ENCODE results near the gene ALDH4A1.

ALDH4A1 gene, protein sequence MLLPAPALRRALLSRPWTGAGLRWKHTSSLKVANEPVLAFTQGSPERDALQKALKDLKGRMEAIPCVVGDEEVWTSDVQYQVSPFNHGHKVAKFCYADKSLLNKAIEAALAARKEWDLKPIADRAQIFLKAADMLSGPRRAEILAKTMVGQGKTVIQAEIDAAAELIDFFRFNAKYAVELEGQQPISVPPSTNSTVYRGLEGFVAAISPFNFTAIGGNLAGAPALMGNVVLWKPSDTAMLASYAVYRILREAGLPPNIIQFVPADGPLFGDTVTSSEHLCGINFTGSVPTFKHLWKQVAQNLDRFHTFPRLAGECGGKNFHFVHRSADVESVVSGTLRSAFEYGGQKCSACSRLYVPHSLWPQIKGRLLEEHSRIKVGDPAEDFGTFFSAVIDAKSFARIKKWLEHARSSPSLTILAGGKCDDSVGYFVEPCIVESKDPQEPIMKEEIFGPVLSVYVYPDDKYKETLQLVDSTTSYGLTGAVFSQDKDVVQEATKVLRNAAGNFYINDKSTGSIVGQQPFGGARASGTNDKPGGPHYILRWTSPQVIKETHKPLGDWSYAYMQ

GRCh38 chr1:18902523-18903290 is at the start of gene ALDH4A1:
TSS of gene ALDH4A1 (minus strand) at chr1:18902555. CDS start at chr1:18902523, 32 bp downstream.
- DNase-seq (ENCODE audit: low read depth) = peak; percentile 91

DNA sequence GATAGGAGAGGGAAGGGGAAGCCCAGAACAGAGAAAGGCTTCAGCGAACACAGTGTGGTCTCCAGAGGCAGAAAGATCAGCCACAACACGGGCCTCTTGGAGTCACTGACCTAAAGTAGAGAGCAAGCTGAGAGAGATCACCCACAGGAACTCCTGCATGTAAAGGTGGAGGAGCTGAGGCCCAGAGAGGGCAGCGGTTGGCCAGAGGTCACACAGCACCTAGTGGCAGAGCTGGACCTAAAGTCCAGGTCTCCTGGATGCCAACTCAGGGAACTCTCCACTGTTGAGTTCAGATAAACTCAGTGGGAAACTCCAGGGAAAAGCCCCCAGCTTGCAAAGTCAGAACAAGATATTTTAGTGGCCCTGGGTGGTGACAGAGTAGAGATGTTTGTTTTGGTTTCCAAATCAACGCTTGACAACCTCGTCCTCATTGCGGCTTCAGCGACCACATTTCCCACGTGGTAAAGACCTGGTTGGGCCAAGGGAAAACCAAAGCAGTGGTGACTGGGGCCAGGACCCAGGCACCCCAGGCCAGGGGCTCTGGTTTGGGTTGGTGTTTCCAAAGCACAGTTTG is 49.5 kb upstream of the ALDH4A1 start:
- DNase-seq (ENCODE audit: low read depth) = peak; percentile 75

GRCh38 chr1:18951416-18951815 is 49.1 kb upstream of the ALDH4A1 start:
- DNase-seq (ENCODE audit: low read depth) = no peak

- no peak for DNase-seq (ENCODE audit: low read depth)
Observed at GRCh38 chr1:18950401-18951026, 48.2 kb upstream of the ALDH4A1 start.

DNA sequence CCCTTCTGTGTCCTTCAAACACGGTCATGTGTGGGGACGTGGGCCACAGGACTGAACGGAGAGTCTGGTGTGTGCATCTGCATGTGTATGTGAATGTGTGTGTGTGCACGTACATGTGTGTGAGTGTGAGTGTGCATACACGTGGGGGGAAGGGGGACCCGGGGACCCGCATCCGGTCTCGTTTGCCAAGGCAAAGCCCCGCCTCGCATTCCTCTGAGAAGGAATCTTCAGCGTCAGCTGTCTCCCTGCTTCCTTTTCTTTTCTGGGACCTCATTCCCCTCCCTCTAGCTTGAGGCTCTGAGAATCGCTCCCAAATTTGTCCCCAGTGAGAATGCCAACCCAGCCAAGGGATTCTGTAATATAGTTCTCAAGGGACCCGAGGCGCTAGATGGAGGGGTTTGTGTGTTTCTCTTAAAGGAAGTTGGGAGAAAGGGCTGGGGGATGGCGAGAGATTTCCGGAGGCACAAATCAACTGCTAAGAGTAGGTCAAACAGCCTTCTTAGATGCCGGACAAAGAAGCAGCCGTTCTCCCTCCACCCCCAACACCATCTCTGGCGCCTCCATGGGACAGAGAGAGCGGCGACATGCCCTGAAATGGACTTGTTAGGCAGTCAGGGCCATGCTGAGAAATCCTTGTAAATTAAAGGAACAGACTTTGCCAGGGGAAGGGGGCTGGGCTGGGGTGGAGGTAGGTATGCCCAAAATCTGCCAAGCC is 47.5 kb upstream of the ALDH4A1 start:
- no peak for DNase-seq (ENCODE audit: low read depth)

GRCh38 chr1:18948913-18949685 is 46.7 kb upstream of the ALDH4A1 start:
- DNase-seq (ENCODE audit: low read depth) = no peak

DNA sequence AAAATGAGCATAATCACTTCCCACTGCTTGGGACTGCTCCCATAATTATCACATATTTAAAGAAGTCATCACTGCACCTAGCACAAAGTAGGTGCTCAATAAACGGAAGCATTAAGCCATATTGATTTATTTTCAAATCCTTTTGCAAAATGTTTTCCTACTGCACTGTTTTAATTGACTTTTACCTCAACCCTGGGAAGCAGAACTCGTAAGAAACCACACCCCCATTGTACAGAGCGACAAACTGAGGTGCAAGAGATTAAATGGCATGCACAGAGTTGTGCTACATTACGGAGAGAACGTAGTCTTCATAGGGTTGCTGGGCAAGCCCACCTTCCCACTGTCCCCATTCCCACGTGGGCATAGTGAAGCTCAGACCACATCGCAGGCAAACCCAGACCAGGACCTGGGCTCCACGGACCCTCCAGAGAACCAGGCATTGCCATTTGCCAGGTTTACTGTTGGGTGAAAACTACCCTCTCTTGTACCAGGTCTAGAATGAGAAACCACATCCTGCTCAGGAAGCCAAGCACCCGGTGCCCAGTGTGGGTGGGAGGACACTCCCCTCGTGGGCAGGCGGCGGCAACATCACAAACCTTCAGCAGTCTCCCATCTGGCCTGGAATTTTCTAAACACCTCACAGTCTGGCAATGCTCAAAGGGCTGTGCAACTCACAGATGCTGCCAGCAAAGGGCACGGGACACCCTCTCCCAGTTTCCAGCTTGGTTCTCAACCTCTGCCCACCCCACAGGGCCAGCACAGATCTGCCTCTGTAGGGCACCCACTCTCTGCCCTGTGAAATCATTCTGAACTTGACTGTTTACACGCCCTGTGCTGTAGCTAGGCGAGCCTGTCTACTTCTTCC is 45.9 kb upstream of the ALDH4A1 start:
- peak; percentile 61 for DNase-seq (ENCODE audit: low read depth)

DNA sequence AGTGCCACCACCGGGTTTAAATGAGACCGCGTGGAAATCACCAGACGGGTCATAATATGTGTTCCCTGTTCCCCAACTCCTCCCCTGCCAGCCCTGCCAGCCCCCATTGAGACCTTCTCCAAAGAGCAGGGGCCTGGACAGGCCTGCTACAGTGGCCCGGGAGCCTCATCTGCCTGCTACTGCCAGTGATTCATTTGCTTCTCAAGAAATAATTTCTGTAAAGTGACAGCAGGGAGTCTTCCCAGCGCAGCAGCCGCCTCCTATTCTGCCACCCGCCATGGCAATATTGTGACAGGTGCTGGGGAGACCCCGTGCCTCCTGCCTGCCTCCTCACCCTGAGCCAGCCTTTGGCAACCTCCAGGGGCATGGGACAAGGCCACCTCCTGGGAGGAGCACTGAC is 45.2 kb upstream of the ALDH4A1 start:
- DNase-seq (ENCODE audit: low read depth) = no peak

DNA sequence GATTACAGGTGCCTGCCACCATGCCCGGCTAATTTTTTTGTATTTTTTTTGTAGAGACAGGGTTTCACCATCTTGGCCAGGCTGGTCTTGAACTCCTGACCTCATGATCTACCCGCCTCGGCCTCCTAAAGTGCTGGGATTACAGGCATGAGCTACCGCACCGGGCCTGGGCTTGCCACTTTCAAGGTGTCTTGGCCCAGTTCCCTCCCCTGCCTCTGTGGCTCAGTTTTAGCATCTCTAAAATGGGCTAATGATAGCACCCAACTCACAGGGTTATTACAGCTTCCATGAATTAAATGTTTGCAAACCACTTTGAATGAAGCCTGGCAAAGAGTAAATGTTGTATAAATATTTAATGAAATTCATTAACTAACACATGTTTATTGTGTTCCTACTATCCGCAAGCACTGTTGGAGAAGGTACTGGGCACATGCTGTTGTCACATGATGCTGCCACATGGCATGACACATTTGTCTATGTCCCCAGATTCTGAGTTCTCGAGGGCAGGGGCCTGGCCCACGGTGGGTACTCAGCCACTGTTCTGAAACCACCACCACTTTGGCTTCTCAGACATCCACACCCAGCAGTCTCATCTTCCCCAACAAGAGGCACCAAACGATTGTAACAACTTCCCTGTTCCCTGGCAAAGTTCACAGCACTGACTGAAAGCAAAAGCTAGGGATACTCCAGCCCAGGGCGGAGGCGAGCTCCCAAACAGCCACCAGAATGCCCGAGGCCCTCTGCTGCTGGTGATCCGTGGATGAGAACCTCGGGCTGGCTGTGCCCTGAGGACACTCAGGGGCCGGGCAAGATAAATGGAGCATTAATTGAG is 44.4 kb upstream of the ALDH4A1 start:
- no peak for DNase-seq (ENCODE audit: low read depth)

- DNase-seq (ENCODE audit: low read depth) = no peak
Observed at GRCh38 chr1:18945401-18945849, 43.1 kb upstream of the ALDH4A1 start.

GRCh38 chr1:18944810-18945209 is 42.5 kb upstream of the ALDH4A1 start:
- no peak for DNase-seq (ENCODE audit: low read depth)

DNA sequence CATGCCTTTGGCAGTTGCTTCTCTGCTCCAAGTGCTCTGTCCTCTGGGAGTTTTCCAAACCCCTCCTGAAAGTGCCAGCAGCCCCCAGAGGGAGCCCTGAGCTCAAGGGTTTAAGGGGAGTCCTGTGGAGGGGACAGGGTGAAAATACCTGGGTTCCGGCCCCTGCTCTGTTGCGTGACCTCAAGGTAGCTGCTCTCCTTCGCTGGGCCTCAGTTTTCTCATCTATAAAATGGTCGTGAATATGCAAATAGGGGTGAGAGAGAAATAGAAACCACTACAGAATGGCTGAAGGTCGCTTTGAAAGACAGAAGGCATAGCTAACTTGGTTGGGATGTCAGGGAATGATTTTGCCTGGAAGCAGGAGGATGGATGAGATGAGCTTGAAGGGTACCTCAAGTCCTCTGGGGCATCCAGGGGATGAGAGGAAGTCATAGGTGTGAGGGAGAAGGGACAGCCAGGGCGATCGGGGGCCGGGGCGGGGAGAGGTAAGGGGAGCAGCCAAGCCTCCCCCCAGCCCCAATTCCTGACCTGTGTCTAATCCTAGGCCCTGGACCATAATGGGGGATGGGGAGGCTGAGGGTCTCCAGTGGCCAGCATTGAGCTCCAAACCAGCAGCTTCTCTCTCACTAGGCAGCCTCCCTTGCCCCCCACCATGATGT is 41.7 kb upstream of the ALDH4A1 start:
- no peak for DNase-seq (ENCODE audit: low read depth)

DNA sequence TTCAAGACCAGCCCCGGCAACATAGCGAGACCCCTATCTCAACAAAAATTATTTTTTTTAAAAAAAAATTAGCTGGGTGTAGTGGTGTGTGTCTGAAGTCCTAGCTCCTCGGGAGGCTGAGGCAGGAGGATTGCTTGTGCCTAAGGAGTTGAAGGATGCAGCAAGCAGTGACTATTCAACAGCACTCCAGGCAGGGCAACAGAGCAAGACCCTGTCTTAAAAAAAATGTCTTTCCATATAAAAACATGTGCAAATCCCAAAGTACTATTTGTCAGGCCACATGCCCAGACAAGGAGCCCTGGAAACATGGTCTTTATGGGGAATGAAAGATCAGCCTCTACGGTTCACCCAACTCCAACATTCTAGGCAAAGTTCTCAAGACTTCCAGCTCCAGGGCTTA is 40.8 kb upstream of the ALDH4A1 start:
- no peak for DNase-seq (ENCODE audit: low read depth)

GRCh38 chr1:18942340-18942739 is 40.0 kb upstream of the ALDH4A1 start:
- no peak for DNase-seq (ENCODE audit: low read depth)

GRCh38 chr1:18941221-18942141 is 39.1 kb upstream of the ALDH4A1 start:
- no peak for DNase-seq (ENCODE audit: low read depth)

DNA sequence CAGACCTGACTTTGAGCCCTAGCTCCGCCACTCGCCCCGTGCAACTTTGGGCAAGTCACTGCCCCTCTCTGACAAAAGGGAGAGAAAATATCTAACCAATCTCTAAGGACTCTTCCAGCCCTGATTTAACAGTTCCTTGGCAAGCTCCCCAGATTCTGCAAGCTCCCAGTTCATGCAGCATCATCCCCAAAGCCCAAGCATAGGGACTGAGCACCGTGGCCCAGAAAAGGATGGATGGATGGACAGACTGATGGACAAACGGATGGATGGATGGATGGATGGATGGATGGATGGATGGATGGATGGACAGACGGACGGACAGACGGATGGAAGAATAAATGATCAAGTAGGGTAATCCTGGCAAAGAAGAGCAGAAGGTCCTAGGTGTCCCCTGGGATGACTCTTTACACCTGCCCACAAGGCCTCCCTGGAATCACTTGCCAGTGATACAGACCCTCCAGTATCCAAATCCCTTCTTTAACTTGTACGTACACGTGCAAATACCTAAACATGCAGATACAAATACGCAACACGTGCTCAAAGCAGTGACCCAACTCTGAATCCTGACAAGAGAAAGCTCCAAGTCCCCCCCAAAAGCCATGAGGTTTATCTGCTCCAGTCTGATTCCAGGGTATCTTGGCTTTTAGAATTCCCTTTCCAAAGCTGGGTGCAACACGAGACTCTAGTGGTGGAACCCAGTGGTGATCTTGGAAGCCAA is 38.1 kb upstream of the ALDH4A1 start:
- no peak for DNase-seq (ENCODE audit: low read depth)

Data from T-helper 22 cell (primary cell).